ENCODE measurements around the gene BGLAP.

Gene BGLAP

GRCh38 chr1:156259805-156260204 is 17.8 kb downstream of the BGLAP start:
- DNase-seq: no peak

DNA sequence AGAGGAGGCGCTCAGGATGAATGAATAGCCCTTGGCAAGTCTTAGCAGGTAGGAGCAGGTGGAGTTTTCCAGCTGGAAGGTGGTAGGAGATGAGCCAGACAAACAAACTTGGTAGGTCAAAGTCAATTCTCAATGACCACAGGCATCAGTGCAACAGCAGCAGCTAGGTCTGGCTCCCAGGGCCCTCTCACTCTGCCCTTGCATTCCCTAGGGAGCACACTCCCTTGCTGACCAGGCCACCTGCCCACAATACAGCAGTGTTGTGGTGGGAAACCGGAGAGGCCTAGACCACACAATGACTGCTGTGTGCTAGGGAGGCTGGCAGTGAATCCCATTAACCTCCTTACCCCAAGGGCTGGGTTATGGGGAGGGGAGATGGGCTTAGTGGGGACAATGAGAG is 18.9 kb downstream of the BGLAP start:
- no peak for DNase-seq

GRCh38 chr1:156262461-156263287 is 20.7 kb downstream of the BGLAP start:
- DNase-seq: no peak

DNA sequence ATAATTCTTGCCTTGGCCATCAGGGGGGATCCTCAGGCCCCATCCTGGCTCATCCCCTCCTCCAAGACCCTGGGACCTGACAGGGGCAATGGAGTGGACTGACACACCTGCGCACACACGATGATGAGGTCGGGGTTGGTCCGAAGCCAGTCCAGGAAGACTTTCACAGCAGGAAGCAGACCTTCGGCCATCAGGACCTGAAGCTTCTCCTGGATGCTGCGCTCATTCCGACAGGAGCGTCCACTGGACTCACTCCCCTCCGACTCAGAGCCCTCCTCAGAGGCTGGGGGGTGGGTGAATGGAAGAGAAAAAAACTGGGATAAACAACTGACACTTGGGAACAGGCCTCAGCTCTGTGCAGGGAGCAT is 21.3 kb downstream of the BGLAP start:
- no peak for DNase-seq

GRCh38 chr1:156266051-156266450 is 24.1 kb downstream of the BGLAP start:
- DNase-seq: no peak

DNA sequence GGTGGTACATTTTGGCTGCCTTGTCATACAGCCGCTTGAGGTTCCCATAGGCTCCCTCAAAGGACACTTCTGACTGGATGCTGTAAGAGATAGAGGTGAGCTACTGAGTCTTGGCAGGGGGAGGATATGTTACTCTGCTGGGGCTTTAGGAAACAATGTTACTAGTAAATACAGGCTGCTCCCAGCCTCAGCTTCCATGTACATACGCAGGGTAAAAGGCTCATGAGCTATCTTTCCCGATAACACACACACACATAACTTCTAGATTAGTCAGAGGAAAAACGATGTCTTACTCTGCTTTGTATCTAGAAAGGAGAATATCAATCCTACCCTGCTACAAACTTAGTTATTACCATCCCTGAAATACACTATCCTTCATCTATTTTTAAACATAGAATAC is 26.4 kb downstream of the BGLAP start:
- no peak for DNase-seq

DNA sequence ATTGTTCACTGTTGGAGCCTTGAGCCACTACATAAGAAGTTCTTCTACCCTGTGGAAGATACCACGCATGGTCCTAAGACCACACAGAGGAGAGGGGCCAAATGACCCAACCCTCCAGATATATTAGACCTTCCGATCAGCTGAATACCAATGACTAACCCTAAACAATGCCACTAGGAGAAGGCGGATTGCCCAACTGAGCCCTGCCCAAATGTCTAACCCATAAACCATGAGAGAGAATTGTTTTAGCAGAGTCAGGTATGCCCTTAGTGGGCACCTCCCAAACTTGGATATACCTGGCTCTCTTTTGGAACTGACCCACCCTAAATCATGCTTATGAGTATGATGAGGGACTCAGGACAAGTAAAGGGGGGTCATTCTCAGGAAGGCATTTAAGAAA is 28.3 kb downstream of the BGLAP start:
- no peak for DNase-seq

GRCh38 chr1:156276532-156276931 is 34.5 kb downstream of the BGLAP start:
- no peak for DNase-seq

DNA sequence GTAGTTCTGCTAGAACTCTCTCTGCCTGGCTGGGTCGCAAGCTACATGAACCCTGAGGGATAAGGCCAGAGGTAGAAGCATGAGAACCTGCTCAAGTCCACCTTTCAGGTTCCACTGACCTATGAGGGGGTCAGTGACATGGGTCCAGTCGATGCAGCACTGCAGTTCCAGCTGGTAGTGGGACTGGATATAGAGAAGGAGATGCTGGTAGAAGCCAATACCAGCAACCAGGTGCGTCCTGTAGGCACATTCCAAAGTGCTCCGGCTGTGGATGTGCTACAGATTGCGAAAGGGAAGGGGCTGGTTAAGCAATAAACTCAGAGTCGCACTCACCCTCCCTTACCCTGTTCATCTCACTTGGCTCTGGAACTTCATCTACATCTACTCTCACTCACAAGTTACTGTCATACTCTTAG is 35.0 kb downstream of the BGLAP start:
- no peak for DNase-seq

GRCh38 chr1:156279837-156280236 is 37.9 kb downstream of the BGLAP start:
- no peak for DNase-seq

GRCh38 chr1:156281281-156281680 is 39.3 kb downstream of the BGLAP start:
- peak; percentile 12 for DNase-seq

DNA sequence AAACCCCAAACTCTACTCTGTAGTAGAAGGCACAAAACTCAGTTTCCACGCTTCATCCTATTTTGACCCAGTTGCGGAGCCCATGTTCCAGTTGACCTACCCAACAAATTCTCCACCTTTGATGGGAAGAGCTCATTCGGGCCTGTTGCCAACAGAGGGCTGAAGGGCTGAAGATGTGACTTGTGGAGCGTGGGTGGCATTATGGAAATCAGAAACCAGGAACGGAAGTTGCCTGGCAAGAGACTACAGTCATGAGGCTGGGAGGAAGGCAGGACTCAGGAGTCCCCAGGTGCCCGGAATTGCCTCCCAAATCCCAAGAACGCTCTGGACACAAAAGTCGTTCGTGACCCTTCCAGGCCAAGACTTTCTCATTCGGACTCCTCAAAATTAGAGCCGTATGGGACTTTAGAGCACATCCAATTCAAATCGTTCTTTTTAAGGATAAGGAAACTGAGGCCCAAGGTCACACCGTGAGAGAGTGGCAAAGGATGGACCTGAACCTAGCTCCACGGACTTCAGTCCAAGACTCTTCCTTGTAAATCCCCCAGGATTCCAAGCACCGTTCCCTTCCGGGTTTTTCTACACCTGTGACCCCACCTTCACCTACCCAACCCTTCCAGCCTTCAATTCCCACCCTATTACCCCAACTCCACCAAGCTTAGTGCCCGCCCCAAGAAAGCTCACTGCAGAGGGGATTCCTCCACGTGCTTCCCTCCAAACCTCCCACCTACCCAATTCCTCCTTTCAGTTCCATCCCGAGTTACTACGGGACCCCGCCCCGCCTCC is 39.9 kb downstream of the BGLAP start:
- DNase-seq: no peak

DNA sequence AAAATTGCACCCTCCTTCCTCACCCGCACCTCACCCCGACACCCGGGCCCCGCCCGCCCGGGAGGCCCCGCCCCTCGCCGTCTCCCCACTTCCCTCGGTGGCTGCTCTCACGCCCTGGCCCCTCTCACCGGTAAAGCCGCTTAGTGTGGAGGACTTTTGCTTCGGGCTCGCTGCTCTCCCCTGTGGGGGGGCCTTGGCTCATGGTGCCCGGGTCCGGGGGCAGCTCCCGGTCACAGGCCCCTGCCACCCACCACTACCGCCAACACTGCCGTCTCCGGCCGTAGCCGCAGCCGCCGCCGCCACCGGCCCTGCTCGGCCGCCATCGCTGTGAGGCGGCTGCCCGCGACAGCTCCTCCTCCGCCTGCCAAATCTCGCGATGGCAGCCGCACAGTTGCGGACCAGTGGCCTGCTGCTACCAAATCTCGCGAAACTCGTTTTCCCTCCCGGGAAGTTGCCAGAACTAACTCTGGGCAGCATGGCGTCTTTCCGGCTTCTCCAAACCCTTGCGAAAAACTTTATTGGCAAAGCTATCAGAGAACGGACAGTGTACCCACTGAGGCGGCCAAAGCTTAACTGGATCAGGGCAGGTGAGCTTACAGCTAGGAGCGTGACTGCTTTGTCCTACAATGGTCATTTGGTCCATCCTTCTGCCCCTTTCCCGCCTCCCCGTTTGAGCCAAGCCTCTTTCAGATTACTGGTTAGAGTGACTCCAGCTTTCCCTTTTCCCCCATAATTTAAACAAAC is 40.7 kb downstream of the BGLAP start, which contains the start of gene SMG5:
TSS of gene SMG5 (minus strand) at position 347 of the 744 bp plus-strand sequence. CDS start at position 202, 145 bp downstream.
- DNase-seq: peak; percentile 97

DNA sequence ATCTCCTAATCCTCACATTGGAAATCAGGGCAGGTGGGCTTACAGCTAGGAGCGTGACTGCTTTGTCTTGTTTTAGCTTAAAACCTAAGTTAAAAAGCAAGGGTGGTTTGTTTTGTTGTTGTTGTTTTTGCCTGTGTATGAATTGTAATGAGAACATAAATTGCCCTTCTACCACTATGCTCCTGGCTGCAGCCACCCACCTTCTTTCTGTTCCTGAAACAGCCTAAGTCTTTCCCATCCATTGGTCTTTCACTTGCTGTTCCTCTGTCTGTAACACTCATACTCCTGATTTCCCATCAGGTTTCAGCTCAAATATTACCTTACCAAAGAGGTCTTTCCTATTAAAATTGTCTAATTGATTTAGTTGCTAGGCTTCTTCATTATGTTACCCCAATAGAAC is 41.5 kb downstream of the BGLAP start:
- no peak for DNase-seq

GRCh38 chr1:156284112-156284511 is 42.1 kb downstream of the BGLAP start, which contains the start of gene TMEM79:
TMEM79 (plus strand) TSS chr1:156284325; CDS start chr1:156285227, 902 bp downstream.
- DNase-seq: no peak

GRCh38 chr1:156284757-156285156 is 42.8 kb downstream of the BGLAP start:
- no peak for DNase-seq

DNA sequence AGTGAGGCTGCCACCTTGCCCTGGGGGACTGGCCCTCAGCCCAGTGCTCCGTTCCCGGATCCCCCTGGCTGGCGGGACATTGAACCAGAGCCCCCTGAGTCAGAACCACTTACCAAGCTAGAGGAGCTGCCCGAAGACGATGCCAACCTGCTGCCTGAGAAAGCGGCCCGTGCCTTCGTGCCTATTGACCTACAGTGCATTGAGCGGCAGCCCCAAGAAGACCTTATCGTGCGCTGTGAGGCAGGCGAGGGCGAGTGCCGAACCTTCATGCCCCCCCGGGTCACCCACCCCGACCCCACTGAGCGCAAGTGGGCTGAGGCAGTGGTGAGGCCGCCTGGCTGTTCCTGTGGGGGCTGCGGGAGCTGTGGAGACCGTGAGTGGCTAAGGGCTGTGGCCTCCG is 43.5 kb downstream of the BGLAP start:
- no peak for DNase-seq

- DNase-seq: no peak
Measured at GRCh38 chr1:156286061-156286460, 44.1 kb downstream of the BGLAP start.

DNA sequence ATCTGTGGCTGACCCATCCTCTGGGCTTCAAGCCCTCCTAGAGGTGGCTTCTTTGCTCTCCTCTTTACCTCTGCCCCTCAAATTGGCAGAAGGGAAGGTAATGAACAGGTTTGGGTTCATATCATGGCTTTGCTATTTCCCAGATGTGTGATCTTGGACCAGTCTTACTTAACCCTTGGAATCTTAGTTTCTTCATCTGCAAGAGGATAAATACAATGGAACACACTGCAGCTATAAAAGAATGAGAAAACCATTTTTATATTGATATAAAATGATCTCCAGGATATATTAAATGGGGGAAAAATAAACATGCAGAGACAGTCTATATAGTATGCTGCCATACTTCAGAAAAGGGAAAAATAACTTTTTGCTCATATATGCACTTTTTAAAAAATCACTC is 47.9 kb downstream of the BGLAP start:
- no peak for DNase-seq

- peak; percentile 68 for DNase-seq
Measured at GRCh38 chr1:156291226-156292061, 49.5 kb downstream of the BGLAP start.
